ENCODE results near the gene NACA2. TPM values are rescaled to one million over a fixed set of nuclear protein-coding genes. Genes with fewer than 3 reads are reported as not detected.

Gene NACA2
- total and polyA plus RNA-seq, 2 of the 13 experiments (the other 11 are each of a cell fraction or from before 2014, with no cell fraction given): 0.21 TPM; not detected in 1

GRCh38 chr17:61595418-61596186, 4.6 kb upstream of the NACA2 start:
- H3K4me1 ChIP-seq (ENCODE audit: insufficient read depth, low read length): no peaks in the 10 kb centered on the region
- intact Hi-C loops (cut with micrococcal nuclease; ENCODE audit: unreplicated experiment) (no loop called here), in situ Hi-C loops (cut with HindIII; ENCODE audit: extremely low pct_ligation_motif_present, low pct_unique_long_range_greater_than_20kb) (no loop called here)
- no peaks in the 10 kb centered on the region for H3K9me3 ChIP-seq (ENCODE audit: low read length)
- H3K27me3 ChIP-seq (ENCODE audit: control insufficient read depth in 1 of 2, insufficient read depth in 2 of 2, low read length in 2 of 2): peaks cover 0 to 7% of the 10 kb centered on the region in 2 experiments; a peak in 2 of 5 replicates
- CTCF ChIA-PET (ENCODE audit: low intra/inter-chr PET ratio, low total read pairs): no interaction called here
- no peaks in the 10 kb centered on the region for H3K36me3 ChIP-seq (replicated peaks in 1 of 2; ENCODE audit: control insufficient read depth in 1 of 2, insufficient read depth in 2 of 2, low read length in 2 of 2)
- BruUV-seq (replicated peaks): no TSS peak
- ATAC-seq (no peak), DNase-seq (ENCODE audit: low spot score) (no peak), FAIRE-seq (no peak)
- no peak overlapping the region for H3K9ac ChIP-seq (ENCODE audit: insufficient read depth, low read depth, low read length)
- H3K4me2 ChIP-seq (ENCODE audit: low read depth, low read length): no peak overlapping the region
- no peak overlapping the region for H2AFZ ChIP-seq (ENCODE audit: low read length)
- no peak overlapping the region for H3K4me3 ChIP-seq (replicated peaks in 1 of 3; ENCODE audit: insufficient read depth in 1 of 3, low read depth in 2 of 3, low read length in 3 of 3)
- no peaks in the 10 kb centered on the region for H3K79me2 ChIP-seq (ENCODE audit: insufficient read depth, low read length)
- POLR2A ChIA-PET: no interaction called here
- 19% methylated on average over 7 of the region's 7 CpGs for WGBS (ENCODE audit: low lambda C conversion rate)
- no peaks in the 10 kb centered on the region for H4K20me1 ChIP-seq (ENCODE audit: insufficient read depth, low read length)
- TF ChIP-seq NONO (IDR thresholded peaks at IDR 0.05) (no peak), NONO (CRISPR knock-in tag; conservative IDR thresholded peaks at IDR 0.05) (no peak), ZBTB4 (CRISPR knock-in tag; IDR thresholded peaks at IDR 0.05; ENCODE audit: borderline replicate concordance) (no peak), CBX1 (IDR thresholded peaks at IDR 0.05; ENCODE audit: low read depth) (no peak), ATF4 (CRISPR knock-in tag; IDR thresholded peaks at IDR 0.05) (no peak), PRMT3 (CRISPR knock-in tag; IDR thresholded peaks at IDR 0.05; ENCODE audit: borderline replicate concordance, low read depth) (no peak)
- H3K27ac ChIP-seq (ENCODE audit: extremely low read length, insufficient read depth, low read length): no peak overlapping the region

Data from HepG2 (cell line).